ENCODE results near the gene SLC16A7.
A peak's percentile ranks its signal among the peaks of the same experiment; 100 is the strongest.
"Not testable (repeated sequence)": the region's sequence is repeated elsewhere in the genome, so short reads cannot be mapped to it uniquely, and the experiment has no call there.

Gene SLC16A7

DNA sequence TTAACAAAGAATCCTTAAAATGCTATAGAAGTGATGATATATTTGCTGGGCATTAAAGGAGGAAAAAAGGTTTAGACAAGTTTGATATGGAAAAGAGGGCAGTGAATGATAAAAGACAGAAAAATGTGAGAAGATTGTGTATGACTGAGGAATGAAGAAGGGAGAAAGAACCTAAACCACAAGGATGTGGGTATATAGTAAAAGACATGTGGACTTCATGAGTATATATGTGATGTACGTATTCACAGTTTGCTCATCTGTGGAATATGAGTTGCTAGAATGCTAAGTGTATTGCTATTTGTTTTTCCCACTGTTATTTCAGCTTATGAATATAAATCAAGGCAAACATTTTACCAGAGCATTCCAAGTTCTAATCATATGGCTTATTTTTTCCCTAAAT lies 2.1 kb upstream of the SLC16A7 start:
- peaks cover 6% of the 10 kb centered on the region for H3K4me1 ChIP-seq (ENCODE audit: control insufficient read depth, insufficient read depth, low read length)
- no peak overlapping the region for H3K4me3 ChIP-seq (ENCODE audit: low read length in 2 of 2)
- H3K27me3 ChIP-seq (ENCODE audit: control insufficient read depth in 1 of 2, insufficient read depth in 2 of 2, low read length in 2 of 2), result no peaks in the 10 kb centered on the region
- no peaks in the 10 kb centered on the region for H3K36me3 ChIP-seq (ENCODE audit: control insufficient read depth in 2 of 2, insufficient read depth in 2 of 2, low read length in 2 of 2)
- H3K9ac ChIP-seq (ENCODE audit: low read length in 2 of 2), result no peak overlapping the region
- no peaks in the 10 kb centered on the region for H3K9me3 ChIP-seq (ENCODE audit: control insufficient read depth in 2 of 2, low read length in 2 of 2)
- H3K27ac ChIP-seq (ENCODE audit: low read length), result no peak overlapping the region

GRCh38 chr12:59594943-59595500 lies 807 bp upstream of the SLC16A7 start:
- peak overlapping the region; percentile 79 to 86 for H3K4me3 ChIP-seq (ENCODE audit: low read length in 2 of 2)
- H3K27me3 ChIP-seq (ENCODE audit: control insufficient read depth in 1 of 2, insufficient read depth in 2 of 2, low read length in 2 of 2), result no peaks in the 10 kb centered on the region
- H3K27ac ChIP-seq (ENCODE audit: low read length), result peak overlapping the region; percentile 98
- no peaks in the 10 kb centered on the region for H3K36me3 ChIP-seq (ENCODE audit: control insufficient read depth in 2 of 2, insufficient read depth in 2 of 2, low read length in 2 of 2)
- H3K4me1 ChIP-seq (ENCODE audit: control insufficient read depth, insufficient read depth, low read length), result peaks cover 6% of the 10 kb centered on the region
- H3K9ac ChIP-seq (ENCODE audit: low read length in 2 of 2), result peak overlapping the region; percentile 54 to 83
- no peaks in the 10 kb centered on the region for H3K9me3 ChIP-seq (ENCODE audit: control insufficient read depth in 2 of 2, low read length in 2 of 2)

- Histone ChIP-seq H3K27ac (ENCODE audit: low read length) (peak overlapping the region; percentile 98), H3K9me3 (ENCODE audit: control insufficient read depth in 2 of 2, low read length in 2 of 2) (no peaks in the 10 kb centered on the region), H3K4me1 (ENCODE audit: control insufficient read depth, insufficient read depth, low read length) (peaks cover 6% of the 10 kb centered on the region), H3K4me3 (ENCODE audit: low read length in 2 of 2) (peak overlapping the region; percentile 79 to 86), H3K36me3 (ENCODE audit: control insufficient read depth in 2 of 2, insufficient read depth in 2 of 2, low read length in 2 of 2) (no peaks in the 10 kb centered on the region), H3K27me3 (ENCODE audit: control insufficient read depth in 1 of 2, insufficient read depth in 2 of 2, low read length in 2 of 2) (no peaks in the 10 kb centered on the region), H3K9ac (ENCODE audit: low read length in 2 of 2) (peak overlapping the region; percentile 54 to 83)
Observed at GRCh38 chr12:59595565-59595882, 305 bp upstream of the SLC16A7 start.

DNA sequence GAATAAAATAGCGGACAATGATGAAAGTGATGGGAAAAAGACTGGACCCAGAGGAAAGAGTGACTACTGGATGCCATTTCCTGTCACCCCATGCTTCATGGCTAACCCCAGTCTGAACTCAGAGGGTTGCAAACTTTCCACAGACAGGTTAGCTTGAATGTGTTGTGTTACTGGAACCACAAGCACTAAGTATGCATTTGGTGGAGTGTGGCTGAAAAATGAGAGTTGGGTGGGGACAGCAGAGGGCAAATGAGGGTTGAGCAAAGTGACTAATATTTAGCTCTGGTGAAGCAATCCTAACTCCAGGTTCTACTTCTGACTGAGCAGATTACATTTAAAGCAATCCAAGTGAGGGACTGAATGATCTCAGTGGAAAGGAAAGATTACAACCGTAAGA lies 1.6 kb downstream of the SLC16A7 start:
- H3K4me1 ChIP-seq (ENCODE audit: control insufficient read depth, insufficient read depth, low read length), result peaks cover 6% of the 10 kb centered on the region
- H3K36me3 ChIP-seq (ENCODE audit: control insufficient read depth in 2 of 2, insufficient read depth in 2 of 2, low read length in 2 of 2), result no peaks in the 10 kb centered on the region
- H3K9me3 ChIP-seq (ENCODE audit: control insufficient read depth in 2 of 2, low read length in 2 of 2), result no peaks in the 10 kb centered on the region
- H3K9ac ChIP-seq (ENCODE audit: low read length in 2 of 2), result peak overlapping the region; percentile 89 to 96
- peak overlapping the region; percentile 98 for H3K27ac ChIP-seq (ENCODE audit: low read length)
- H3K4me3 ChIP-seq (ENCODE audit: low read length in 2 of 2), result peak overlapping the region; percentile 82 to 86
- H3K27me3 ChIP-seq (ENCODE audit: control insufficient read depth in 1 of 2, insufficient read depth in 2 of 2, low read length in 2 of 2), result no peaks in the 10 kb centered on the region

DNA sequence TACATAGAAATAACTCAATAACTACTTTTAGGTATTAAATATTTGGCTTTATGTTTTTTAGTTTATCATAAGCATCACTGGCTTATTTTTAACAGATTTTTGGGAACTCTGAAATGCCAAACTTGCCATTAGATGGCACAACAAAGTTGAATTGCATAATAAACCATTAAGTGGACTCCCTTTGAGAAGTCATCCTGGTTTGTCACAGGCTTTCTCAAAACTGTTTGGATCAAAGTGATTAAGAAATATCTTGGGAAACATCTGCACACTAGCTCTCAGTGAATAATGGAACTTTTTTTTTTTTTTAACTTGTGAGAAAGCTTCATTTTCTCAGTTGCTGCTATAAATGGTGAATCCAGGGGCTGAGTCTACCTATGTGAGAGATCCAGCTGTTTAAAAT lies 4.3 kb downstream of the SLC16A7 start:
- Histone ChIP-seq H3K9ac (ENCODE audit: low read length in 2 of 2) (no peak overlapping the region), H3K36me3 (ENCODE audit: control insufficient read depth in 2 of 2, insufficient read depth in 2 of 2, low read length in 2 of 2) (no peaks in the 10 kb centered on the region), H3K27me3 (ENCODE audit: control insufficient read depth in 1 of 2, insufficient read depth in 2 of 2, low read length in 2 of 2) (no peaks in the 10 kb centered on the region), H3K4me3 (ENCODE audit: low read length in 2 of 2) (no peak overlapping the region), H3K27ac (ENCODE audit: low read length) (no peak overlapping the region), H3K4me1 (ENCODE audit: control insufficient read depth, insufficient read depth, low read length) (peaks cover 6% of the 10 kb centered on the region), H3K9me3 (ENCODE audit: control insufficient read depth in 2 of 2, low read length in 2 of 2) (no peaks in the 10 kb centered on the region)

- H3K9ac ChIP-seq (ENCODE audit: low read length in 2 of 2), result no peak overlapping the region
- H3K9me3 ChIP-seq (ENCODE audit: control insufficient read depth in 2 of 2, low read length in 2 of 2), result no peaks in the 10 kb centered on the region
- H3K36me3 ChIP-seq (ENCODE audit: control insufficient read depth in 2 of 2, insufficient read depth in 2 of 2, low read length in 2 of 2), result no peaks in the 10 kb centered on the region
- H3K27ac ChIP-seq (ENCODE audit: low read length), result no peak overlapping the region
- no peak overlapping the region for H3K4me3 ChIP-seq (ENCODE audit: low read length in 2 of 2)
- H3K4me1 ChIP-seq (ENCODE audit: control insufficient read depth, insufficient read depth, low read length), result no peaks in the 10 kb centered on the region
- H3K27me3 ChIP-seq (ENCODE audit: control insufficient read depth in 1 of 2, insufficient read depth in 2 of 2, low read length in 2 of 2), result no peaks in the 10 kb centered on the region
Observed at GRCh38 chr12:59603754-59604153, 7.9 kb downstream of the SLC16A7 start.

DNA sequence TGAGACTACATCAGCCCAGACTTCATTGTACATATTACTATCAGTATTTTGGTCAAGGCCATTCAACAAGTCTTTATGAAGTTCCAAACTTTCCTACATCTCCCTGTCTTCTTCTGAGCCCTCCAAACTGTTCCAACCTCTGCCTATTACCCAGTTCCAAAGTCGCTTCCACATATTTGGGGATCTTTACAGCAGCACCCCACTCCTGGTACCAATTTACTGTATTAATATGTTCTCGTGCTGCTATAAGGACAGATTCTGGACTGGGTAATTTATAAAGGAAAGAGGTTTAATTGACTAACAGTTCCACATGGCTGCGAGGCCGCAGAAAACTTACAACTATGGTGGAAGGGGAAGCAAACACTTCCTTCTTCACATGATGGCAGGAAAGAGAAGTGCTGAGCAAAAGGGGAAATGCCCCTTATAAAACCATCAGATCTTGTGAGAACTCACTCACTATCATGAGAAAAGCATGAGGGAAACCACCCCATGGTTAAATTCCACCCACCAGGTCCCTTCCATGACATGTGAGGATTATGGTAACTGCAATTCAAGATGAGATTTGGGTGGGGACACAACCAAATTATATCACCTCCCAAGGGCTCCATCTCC lies 17.1 kb downstream of the SLC16A7 start:
- H3K9me3 ChIP-seq (ENCODE audit: control insufficient read depth in 2 of 2, low read length in 2 of 2); H3K27me3 ChIP-seq (ENCODE audit: control insufficient read depth in 1 of 2, insufficient read depth in 2 of 2, low read length in 2 of 2); H3K36me3 ChIP-seq (ENCODE audit: control insufficient read depth in 2 of 2, insufficient read depth in 2 of 2, low read length in 2 of 2); H3K27ac ChIP-seq (ENCODE audit: low read length); H3K4me3 ChIP-seq (ENCODE audit: low read length in 2 of 2); H3K4me1 ChIP-seq (ENCODE audit: control insufficient read depth, insufficient read depth, low read length); H3K9ac ChIP-seq (ENCODE audit: low read length in 2 of 2): not testable (repeated sequence)

DNA sequence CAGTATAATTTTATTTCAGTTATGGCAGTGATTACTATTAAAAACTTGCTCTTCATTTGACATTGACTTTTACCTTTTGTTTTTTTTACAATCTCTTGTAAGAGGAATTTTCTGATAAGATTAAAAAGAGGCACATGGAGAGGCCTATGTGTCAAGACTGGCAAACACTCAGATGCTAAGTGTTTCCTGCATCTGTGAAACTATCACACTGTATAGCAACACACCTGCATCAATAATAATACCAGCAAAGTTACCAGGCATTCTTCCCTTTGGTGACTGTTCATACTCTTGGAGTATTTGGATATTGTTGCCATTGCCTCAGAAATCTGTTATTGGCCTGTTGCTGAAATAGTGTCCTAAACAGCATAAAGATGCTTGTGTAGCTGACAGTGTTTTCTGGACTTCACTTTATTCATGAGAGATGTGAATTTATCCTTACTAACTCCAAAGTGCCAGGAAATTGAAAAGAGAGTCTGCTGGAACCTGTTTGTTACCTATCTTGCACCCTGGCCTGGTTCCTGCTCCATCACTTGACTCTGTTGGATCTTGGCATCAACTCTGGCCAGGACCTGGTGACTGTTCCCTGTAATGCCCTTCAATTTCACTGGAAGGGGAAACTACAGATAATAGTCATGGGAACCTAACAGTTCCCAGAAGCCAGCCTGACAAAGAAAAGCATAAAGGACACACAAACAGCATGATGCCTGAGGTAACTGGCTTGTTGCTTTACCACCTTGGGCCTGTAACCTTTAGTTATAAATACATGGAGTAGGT lies 19.8 kb downstream of the SLC16A7 start:
- no peaks in the 10 kb centered on the region for H3K4me1 ChIP-seq (ENCODE audit: control insufficient read depth, insufficient read depth, low read length)
- no peak overlapping the region for H3K9ac ChIP-seq (ENCODE audit: low read length in 2 of 2)
- no peaks in the 10 kb centered on the region for H3K36me3 ChIP-seq (ENCODE audit: control insufficient read depth in 2 of 2, insufficient read depth in 2 of 2, low read length in 2 of 2)
- no peak overlapping the region for H3K27ac ChIP-seq (ENCODE audit: low read length)
- H3K9me3 ChIP-seq (ENCODE audit: control insufficient read depth in 2 of 2, low read length in 2 of 2), result peaks cover 5 to 6% of the 10 kb centered on the region in 2 donors
- no peak overlapping the region for H3K4me3 ChIP-seq (ENCODE audit: low read length in 2 of 2)
- H3K27me3 ChIP-seq (ENCODE audit: control insufficient read depth in 1 of 2, insufficient read depth in 2 of 2, low read length in 2 of 2), result no peaks in the 10 kb centered on the region

- no peak overlapping the region for H3K27ac ChIP-seq (ENCODE audit: low read length)
- H3K4me3 ChIP-seq (ENCODE audit: low read length in 2 of 2), result no peak overlapping the region
Observed at GRCh38 chr12:59619461-59620240, 23.8 kb downstream of the SLC16A7 start.

DNA sequence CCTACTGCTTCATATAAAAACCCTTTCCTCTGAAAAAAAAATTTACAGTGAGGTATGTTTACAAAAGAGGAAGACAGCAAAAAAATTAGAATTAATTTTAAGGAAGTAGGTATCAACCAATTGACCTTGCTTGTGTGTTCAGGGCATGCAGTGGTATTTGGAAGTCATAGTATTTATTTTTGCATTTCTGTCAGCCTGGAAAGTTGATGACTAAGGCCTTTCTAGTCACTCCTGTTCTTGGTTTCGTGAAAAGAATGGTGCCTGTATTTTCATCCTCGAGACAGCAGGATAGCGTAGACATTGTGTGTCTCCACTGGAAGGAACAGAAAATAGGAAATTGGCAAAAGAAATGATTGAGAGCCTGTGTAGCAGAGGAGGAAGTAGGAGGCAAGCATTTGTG lies 24.5 kb downstream of the SLC16A7 start:
- Histone ChIP-seq H3K9me3 (ENCODE audit: control insufficient read depth in 2 of 2, low read length in 2 of 2) (no peaks in the 10 kb centered on the region), H3K9ac (ENCODE audit: low read length in 2 of 2) (no peak overlapping the region), H3K36me3 (ENCODE audit: control insufficient read depth in 2 of 2, insufficient read depth in 2 of 2, low read length in 2 of 2) (no peaks in the 10 kb centered on the region), H3K27ac (ENCODE audit: low read length) (no peak overlapping the region), H3K27me3 (ENCODE audit: control insufficient read depth in 1 of 2, insufficient read depth in 2 of 2, low read length in 2 of 2) (no peaks in the 10 kb centered on the region), H3K4me3 (ENCODE audit: low read length in 2 of 2) (no peak overlapping the region), H3K4me1 (ENCODE audit: control insufficient read depth, insufficient read depth, low read length) (no peaks in the 10 kb centered on the region)

More at GRCh38 chr12:59619461-59620240, 23.8 kb downstream of the SLC16A7 start:
- Histone ChIP-seq H3K27me3 (ENCODE audit: control insufficient read depth in 1 of 2, insufficient read depth in 2 of 2, low read length in 2 of 2) (no peaks in the 10 kb centered on the region), H3K36me3 (ENCODE audit: control insufficient read depth in 2 of 2, insufficient read depth in 2 of 2, low read length in 2 of 2) (no peaks in the 10 kb centered on the region), H3K4me1 (ENCODE audit: control insufficient read depth, insufficient read depth, low read length) (no peaks in the 10 kb centered on the region), H3K9me3 (ENCODE audit: control insufficient read depth in 2 of 2, low read length in 2 of 2) (no peaks in the 10 kb centered on the region), H3K9ac (ENCODE audit: low read length in 2 of 2) (no peak overlapping the region)
